GM12873 (cell line): ENCODE results near the gene KLK5.

Source experiments
- TF ChIP-seq, protein P1 (sequence below): IDR thresholded peaks from 2 replicates; pipeline ENCODE4 v1.5.1; 2012; ENCODE audit warnings: low read depth, mild to moderate bottlenecking, moderate library complexity, low read length, control low read depth; ENCODE audit not compliant: insufficient read depth; ENCODE audit errors: missing control alignments

The KLK5 gene

DNA sequence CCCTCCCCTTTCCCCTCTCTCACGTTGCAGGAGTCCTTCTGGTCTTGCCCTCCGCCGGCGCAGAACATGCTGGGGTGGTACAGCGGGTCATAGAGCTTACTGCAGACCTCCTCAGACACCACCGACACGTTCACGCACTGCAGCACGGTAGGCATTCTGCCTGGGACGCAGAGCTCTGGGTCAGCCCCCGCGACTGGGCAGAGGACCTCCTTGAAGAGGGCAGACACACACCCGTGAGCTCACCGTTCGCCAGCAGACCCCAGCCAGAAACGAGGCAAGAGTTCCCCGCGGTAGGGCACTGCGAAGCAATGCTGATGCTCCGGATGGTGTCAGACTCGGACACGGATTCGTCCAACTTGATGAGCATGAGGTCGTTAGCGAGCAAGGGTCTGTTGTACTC is 44.5 kb downstream of the KLK5 start:
- TF ChIP-seq, protein P1, sequence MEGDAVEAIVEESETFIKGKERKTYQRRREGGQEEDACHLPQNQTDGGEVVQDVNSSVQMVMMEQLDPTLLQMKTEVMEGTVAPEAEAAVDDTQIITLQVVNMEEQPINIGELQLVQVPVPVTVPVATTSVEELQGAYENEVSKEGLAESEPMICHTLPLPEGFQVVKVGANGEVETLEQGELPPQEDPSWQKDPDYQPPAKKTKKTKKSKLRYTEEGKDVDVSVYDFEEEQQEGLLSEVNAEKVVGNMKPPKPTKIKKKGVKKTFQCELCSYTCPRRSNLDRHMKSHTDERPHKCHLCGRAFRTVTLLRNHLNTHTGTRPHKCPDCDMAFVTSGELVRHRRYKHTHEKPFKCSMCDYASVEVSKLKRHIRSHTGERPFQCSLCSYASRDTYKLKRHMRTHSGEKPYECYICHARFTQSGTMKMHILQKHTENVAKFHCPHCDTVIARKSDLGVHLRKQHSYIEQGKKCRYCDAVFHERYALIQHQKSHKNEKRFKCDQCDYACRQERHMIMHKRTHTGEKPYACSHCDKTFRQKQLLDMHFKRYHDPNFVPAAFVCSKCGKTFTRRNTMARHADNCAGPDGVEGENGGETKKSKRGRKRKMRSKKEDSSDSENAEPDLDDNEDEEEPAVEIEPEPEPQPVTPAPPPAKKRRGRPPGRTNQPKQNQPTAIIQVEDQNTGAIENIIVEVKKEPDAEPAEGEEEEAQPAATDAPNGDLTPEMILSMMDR, result no peak

DNA sequence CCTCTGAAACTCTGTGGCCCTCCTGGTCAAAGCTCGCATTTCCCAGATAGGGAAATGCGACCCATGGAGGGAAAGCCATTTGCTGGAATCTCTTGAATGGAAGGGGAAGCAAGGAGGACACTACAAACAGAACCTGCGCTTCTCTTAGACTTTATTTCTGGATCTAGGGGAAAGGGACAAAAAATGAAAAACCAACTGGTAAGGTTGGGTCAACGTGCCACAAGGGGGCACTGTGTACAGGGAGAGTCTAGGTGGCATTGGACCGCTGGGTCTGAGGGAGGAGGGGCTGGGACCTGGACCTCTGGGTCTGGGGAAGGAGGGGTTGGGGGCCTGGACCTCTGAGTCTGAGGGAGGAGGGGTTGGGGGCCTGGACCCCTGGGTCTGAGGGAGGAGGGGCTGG is 46.6 kb downstream of the KLK5 start:
- TF ChIP-seq, protein P1, result peak; percentile 77

DNA sequence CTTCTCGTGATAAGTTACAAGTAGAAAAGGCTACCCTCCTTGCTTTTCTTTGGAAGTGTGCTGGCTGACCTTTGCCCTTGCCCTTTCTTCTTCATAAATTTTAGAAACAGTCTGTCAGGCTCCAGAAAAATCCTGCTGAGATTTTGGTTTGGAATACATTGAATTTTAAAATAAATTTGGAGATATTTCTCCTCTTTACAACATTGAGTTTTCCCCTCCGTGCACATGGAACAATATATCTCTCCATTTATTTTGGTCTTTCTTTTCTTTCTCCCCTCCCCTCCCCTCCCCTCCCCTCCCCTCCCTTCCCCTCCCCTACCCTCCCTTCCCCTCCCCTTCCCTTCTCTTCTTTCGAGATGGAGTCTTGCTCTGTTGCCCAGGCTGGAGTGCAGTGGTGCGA is 50.2 kb downstream of the KLK5 start:
- TF ChIP-seq, protein P1, result no peak

DNA sequence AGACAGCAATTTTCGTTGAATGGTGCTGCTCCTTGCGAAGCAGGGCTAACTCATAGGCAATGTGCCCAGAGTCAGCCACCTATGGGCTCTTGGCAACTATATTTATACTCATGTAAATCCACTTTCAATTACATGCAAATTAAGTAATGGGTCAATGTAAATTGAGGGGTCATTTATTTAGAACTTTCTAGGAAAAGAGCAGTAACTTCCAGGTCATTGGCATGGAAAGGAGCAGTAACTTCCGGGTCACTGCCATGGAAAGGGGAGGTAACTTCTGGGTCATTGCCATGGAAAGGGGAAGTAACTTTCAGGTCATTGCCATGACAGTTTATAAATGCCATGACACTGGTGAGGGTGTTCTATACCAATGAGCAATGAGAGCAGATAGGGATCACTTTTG is 53.3 kb downstream of the KLK5 start:
- TF ChIP-seq, protein P1, result no peak

DNA sequence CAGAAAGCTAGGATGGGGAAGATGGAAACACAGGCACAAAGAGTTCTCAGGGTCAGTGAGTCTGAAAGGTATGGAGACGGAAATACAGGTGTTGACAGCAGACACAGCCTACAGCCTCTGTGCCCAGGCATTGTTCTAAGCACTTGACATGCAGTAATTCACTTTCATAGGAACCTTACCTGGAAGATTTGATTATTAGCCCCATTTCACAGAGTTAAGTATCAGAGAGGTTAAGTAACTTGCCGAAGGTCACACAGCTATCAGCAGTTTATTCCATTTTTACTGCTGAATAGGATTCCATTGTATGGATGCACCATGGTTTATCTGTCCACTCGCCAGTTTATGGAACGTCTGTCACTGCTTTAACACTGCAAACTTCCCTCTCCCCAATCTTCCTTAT is 54.8 kb downstream of the KLK5 start:
- TF ChIP-seq, protein P1, result no peak

DNA sequence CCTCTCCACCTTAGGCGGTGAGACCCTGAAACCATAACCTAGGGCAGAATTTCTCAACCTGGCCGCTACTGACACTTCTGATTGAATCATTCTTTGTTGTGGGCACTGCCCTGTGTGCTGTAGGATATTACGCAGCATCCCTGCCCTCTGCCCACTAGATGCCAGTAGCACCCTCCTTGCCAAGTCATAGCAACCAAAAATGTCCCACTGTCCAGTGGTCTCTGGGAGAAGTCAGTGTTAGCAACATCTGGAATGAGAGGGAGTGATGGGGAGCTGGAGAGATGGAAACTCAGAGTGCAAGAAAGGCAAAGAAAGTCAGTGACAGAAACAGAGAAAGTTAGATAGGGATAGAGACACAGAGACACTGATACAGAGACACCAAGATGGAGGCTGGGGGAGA is 55.2 kb downstream of the KLK5 start:
- TF ChIP-seq, protein P1, result no peak

DNA sequence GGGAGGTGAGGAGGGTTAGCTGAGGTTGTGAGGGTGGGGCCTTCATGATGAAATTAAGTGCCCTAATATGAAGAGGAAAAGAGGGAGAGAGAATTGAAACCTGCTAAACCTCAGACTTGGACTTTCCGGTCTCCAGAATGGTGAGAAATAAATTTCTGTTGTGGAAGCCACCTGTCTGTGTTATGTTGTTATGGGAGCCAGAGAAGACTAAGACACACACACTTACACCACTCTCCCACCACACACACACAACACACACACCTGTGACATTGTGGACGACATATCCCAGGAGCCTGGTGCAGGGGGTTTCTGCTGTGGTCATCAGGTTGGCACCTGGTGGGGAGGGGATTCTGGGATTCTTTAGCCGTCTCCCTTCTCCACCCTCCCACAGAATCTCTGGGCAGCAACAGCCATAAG is 55.6 kb downstream of the KLK5 start:
- TF ChIP-seq, protein P1, result no peak
